HEK293T (cell line): ENCODE measurements around the gene TXLNB.

Experiments
- CTCF ChIA-PET: fragments of 350-600 bp; formaldehyde crosslinking; extraction: SDS; loops from one replicate; lab custom pipeline; 2021; ENCODE audit warnings: antibody characterized with exemption, inconsistent platforms; lab: Yijun Ruan, JAX
- POLR2A ChIA-PET: fragments of 350-600 bp; formaldehyde crosslinking; extraction: SDS; loops from one replicate; lab custom pipeline; 2020; ENCODE audit warnings: antibody characterized with exemption, inconsistent platforms; lab: Yijun Ruan, JAX
- DNase-seq: peaks from one replicate; pipeline ENCODE4 v3.0.0; 2012; ENCODE audit warnings: mixed read lengths; ENCODE audit errors: extremely low spot score
- ARNT ChIP-seq: fragments of 450-650 bp; IDR thresholded peaks from 2 replicates; pipeline ENCODE4 v1.6.1; 2017; ENCODE audit warnings: mild to moderate bottlenecking
- BHLHE40 ChIP-seq: fragments of 450-650 bp; IDR thresholded peaks from 2 replicates; pipeline ENCODE4 v1.6.1; 2016; ENCODE audit warnings: mild to moderate bottlenecking, moderate library complexity, borderline replicate concordance
- CTBP1 ChIP-seq: fragments of 450-650 bp; IDR thresholded peaks from 2 replicates; pipeline ENCODE4 v1.6.1; 2016; ENCODE audit warnings: borderline replicate concordance
- ELF4 ChIP-seq: fragments of 450-650 bp; IDR thresholded peaks from 2 replicates; pipeline ENCODE4 v1.6.1; 2017; ENCODE audit warnings: antibody characterized with exemption
- FOXA1 ChIP-seq: fragments of 450-650 bp; IDR thresholded peaks from 2 replicates; pipeline ENCODE4 v1.6.1; 2016; ENCODE audit warnings: mild to moderate bottlenecking
- FOXK2 ChIP-seq: fragments of 450-650 bp; IDR thresholded peaks from 2 replicates; pipeline ENCODE4 v1.6.1; 2016; ENCODE audit warnings: mild to moderate bottlenecking
- FOXM1 ChIP-seq: fragments of 450-650 bp; IDR thresholded peaks from 2 replicates; pipeline ENCODE4 v1.6.1; 2017; ENCODE audit warnings: mild to moderate bottlenecking, borderline replicate concordance
- HDGF ChIP-seq: fragments of 450-650 bp; IDR thresholded peaks from 2 replicates; pipeline ENCODE4 v1.6.1; 2017; ENCODE audit warnings: antibody characterized with exemption, borderline replicate concordance
- L3MBTL2 ChIP-seq: fragments of 450-650 bp; conservative IDR thresholded peaks from 2 replicates; pipeline ENCODE4 v1.6.1; 2016; ENCODE audit warnings: mild to moderate bottlenecking
- LEF1 ChIP-seq: fragments of 450-650 bp; IDR thresholded peaks from 2 replicates; pipeline ENCODE4 v1.6.1; 2017; ENCODE audit warnings: mild to moderate bottlenecking, borderline replicate concordance
- NFRKB ChIP-seq: fragments of 450-650 bp; IDR thresholded peaks from 2 replicates; pipeline ENCODE4 v1.6.1; 2016; ENCODE audit warnings: mild to moderate bottlenecking, moderate library complexity
- PKNOX1 ChIP-seq: fragments of 450-650 bp; IDR thresholded peaks from 2 replicates; pipeline ENCODE4 v1.6.1; 2016
- SP1 ChIP-seq: fragments of 450-650 bp; IDR thresholded peaks from 2 replicates; pipeline ENCODE4 v1.6.1; 2017
- SUZ12 ChIP-seq: fragments of 450-650 bp; IDR thresholded peaks from 2 replicates; pipeline ENCODE4 v1.6.1; 2016; ENCODE audit warnings: mild to moderate bottlenecking
- TARDBP ChIP-seq: fragments of 450-650 bp; IDR thresholded peaks from 2 replicates; pipeline ENCODE4 v1.6.1; 2016
- ZNF384 ChIP-seq: fragments of 450-650 bp; IDR thresholded peaks from 2 replicates; pipeline ENCODE4 v1.6.1; 2016

The TXLNB gene

GRCh38 chr6:139316622-139317317 lies 25.0 kb upstream of the TXLNB start:
- no peak for DNase-seq
- no peak for TF ChIP-seq TARDBP
- TF ChIP-seq SUZ12 = no peak
- TF ChIP-seq FOXA1 = no peak
- TF ChIP-seq FOXM1 = no peak
- TF ChIP-seq CTBP1 = no peak
- no peak for TF ChIP-seq ARNT
- no peak for TF ChIP-seq ELF4
- no peak for TF ChIP-seq PKNOX1
- no peak for TF ChIP-seq L3MBTL2
- no peak for TF ChIP-seq FOXK2
- TF ChIP-seq HDGF = no peak
- CTCF ChIA-PET = no interaction called here
- POLR2A ChIA-PET = no interaction called here

- CTCF ChIA-PET = no interaction called here
- DNase-seq = no peak
- POLR2A ChIA-PET = no interaction called here
- TF ChIP-seq NFRKB (no peak), ZNF384 (no peak), PKNOX1 (no peak), BHLHE40 (no peak), SUZ12 (no peak), FOXA1 (no peak), ELF4 (no peak), TARDBP (no peak), CTBP1 (no peak)
Measured at GRCh38 chr6:139313784-139314545, 22.2 kb upstream of the TXLNB start.

- ChIA-PET CTCF (no interaction called here), POLR2A (no interaction called here)
- DNase-seq = no peak
- TF ChIP-seq NFRKB (no peak), ARNT (no peak), PKNOX1 (no peak), TARDBP (no peak), BHLHE40 (no peak), SUZ12 (no peak), ELF4 (no peak), FOXK2 (no peak), ZNF384 (no peak), LEF1 (no peak), L3MBTL2 (no peak), HDGF (no peak), CTBP1 (no peak), FOXA1 (no peak), FOXM1 (no peak), SP1 (no peak)
Measured at GRCh38 chr6:139313229-139313628, 21.4 kb upstream of the TXLNB start.

GRCh38 chr6:139311831-139312230 lies 20.0 kb upstream of the TXLNB start:
- DNase-seq = no peak
- no peak for TF ChIP-seq CTBP1
- no peak for TF ChIP-seq FOXK2
- TF ChIP-seq BHLHE40 = no peak
- TF ChIP-seq L3MBTL2 = no peak
- TF ChIP-seq LEF1 = no peak
- TF ChIP-seq FOXA1 = no peak
- no peak for TF ChIP-seq SUZ12
- no peak for TF ChIP-seq PKNOX1
- no peak for TF ChIP-seq ZNF384
- no peak for TF ChIP-seq NFRKB
- no peak for TF ChIP-seq HDGF
- no peak for TF ChIP-seq ARNT
- no peak for TF ChIP-seq TARDBP
- TF ChIP-seq ELF4 = no peak
- no peak for TF ChIP-seq FOXM1
- no peak for TF ChIP-seq SP1
- ChIA-PET POLR2A (no interaction called here), CTCF (interaction anchor here (1.3 kb wide), 1 partner anchor 9 kb away, joined by 4 read pairs; no protein-coding TSS in a partner anchor)

- no peak for DNase-seq
- CTCF ChIA-PET = no interaction called here
- POLR2A ChIA-PET = no interaction called here
- TF ChIP-seq ARNT (no peak), L3MBTL2 (no peak), FOXK2 (no peak), LEF1 (no peak), NFRKB (no peak), CTBP1 (no peak), SUZ12 (no peak), FOXA1 (no peak), FOXM1 (no peak), HDGF (no peak), TARDBP (no peak)
Measured at GRCh38 chr6:139308936-139309603, 17.3 kb upstream of the TXLNB start.
